ENCODE measurements around the gene OTUD5.

- TF ChIP-seq CTCF (conservative IDR thresholded peaks at IDR 0.05) (no peak), ZFX (IDR thresholded peaks at IDR 0.05) (no peak)
These were observed 60.2 kb downstream of the OTUD5 start for GRCh38 chrX:48897157-48897624.

All from C4-2B (cell line).